HG03442 (cell line): ENCODE results near the gene GRK7.
A peak's percentile ranks its signal among the peaks of the same experiment; 100 is the strongest.
"Not testable (repeated sequence)": the region's sequence is repeated elsewhere in the genome, so short reads cannot be mapped to it uniquely, and the experiment has no call there.

Experiments
- ATAC-seq: cut with Tn5 transposase; IDR thresholded peaks from one replicate; pipeline ENCODE4 v1.9.1; 2021; ENCODE audit warnings: mild to moderate bottlenecking, moderate library complexity; ENCODE audit not compliant: unreplicated experiment

The GRK7 gene

GRCh38 chr3:141793476-141794260 lies 30.5 kb downstream of the GRK7 start:
- ATAC-seq = no peak

GRCh38 chr3:141795276-141795675 lies 32.1 kb downstream of the GRK7 start:
- no peak for ATAC-seq

- no peak for ATAC-seq
Measured at GRCh38 chr3:141795741-141796080, 32.5 kb downstream of the GRK7 start.

- peak; percentile 93 for ATAC-seq
Measured at GRCh38 chr3:141796081-141796888, 33.1 kb downstream of the GRK7 start.

- no peak for ATAC-seq
Measured at GRCh38 chr3:141796889-141797781, 33.9 kb downstream of the GRK7 start.

GRCh38 chr3:141797819-141798447 lies 34.7 kb downstream of the GRK7 start:
- ATAC-seq = no peak

GRCh38 chr3:141798448-141798845 lies 35.2 kb downstream of the GRK7 start:
- ATAC-seq = no peak

- no peak for ATAC-seq
Measured at GRCh38 chr3:141802316-141803077, 39.3 kb downstream of the GRK7 start.

GRCh38 chr3:141803538-141803937 lies 40.3 kb downstream of the GRK7 start:
- ATAC-seq = not testable (repeated sequence)

GRCh38 chr3:141804447-141804777 lies 41.2 kb downstream of the GRK7 start:
- ATAC-seq = no peak

GRCh38 chr3:141804778-141805639 lies 41.8 kb downstream of the GRK7 start:
- no peak for ATAC-seq

- ATAC-seq = no peak
Measured at GRCh38 chr3:141807277-141808033, 44.2 kb downstream of the GRK7 start.

GRCh38 chr3:141808586-141808985 lies 45.4 kb downstream of the GRK7 start:
- ATAC-seq = no peak

GRCh38 chr3:141810161-141810560 lies 47.0 kb downstream of the GRK7 start:
- no peak for ATAC-seq

- ATAC-seq = no peak
Measured at GRCh38 chr3:141811348-141811747, 48.1 kb downstream of the GRK7 start.

- ATAC-seq = no peak
Measured at GRCh38 chr3:141812084-141812483, 48.9 kb downstream of the GRK7 start.

GRCh38 chr3:141812586-141812985 lies 49.4 kb downstream of the GRK7 start:
- ATAC-seq = no peak
